ENCODE results near the gene LIMS2. TPM values are rescaled to one million over a fixed set of nuclear protein-coding genes. Genes with fewer than 3 reads are reported as not detected.

LIMS2 gene
- polyA plus RNA-seq, 1 experiment, result 46.1 TPM

- Histone ChIP-seq H3K36me3 (ENCODE audit: control insufficient read depth, insufficient read depth, low read length) (no peaks in the 10 kb centered on the region), H3K4me3 (ENCODE audit: low read depth, low read length) (no peak overlapping the region), H3K27me3 (ENCODE audit: control insufficient read depth, insufficient read depth, low read length) (no peaks in the 10 kb centered on the region)
- DNase-seq (ENCODE audit: low read depth), result no peak
- TF ChIP-seq CTCF (IDR thresholded peaks at IDR 0.05; ENCODE audit: insufficient read depth, low read depth, low read length), result no peak
- ChIA-PET POLR2A (no interaction called here), CTCF (interaction anchor here (0.9 to 2.0 kb wide), 3 partner anchors 13 to 39 kb away, joined by 4 to 6 read pairs (median 4); no protein-coding TSS in a partner anchor)
These were observed 64.0 kb downstream of the LIMS2 start for GRCh38 chr2:127611076-127611925.

GRCh38 chr2:127610561-127610960, 64.8 kb downstream of the LIMS2 start:
- ChIA-PET POLR2A (no interaction called here), CTCF (interaction anchor here (0.9 to 7.1 kb wide), 3 partner anchors 12 to 40 kb away, joined by 4 to 37 read pairs (median 6); no protein-coding TSS in a partner anchor)
- Histone ChIP-seq H3K4me3 (ENCODE audit: low read depth, low read length) (no peak overlapping the region), H3K36me3 (ENCODE audit: control insufficient read depth, insufficient read depth, low read length) (no peaks in the 10 kb centered on the region), H3K27me3 (ENCODE audit: control insufficient read depth, insufficient read depth, low read length) (no peaks in the 10 kb centered on the region)
- no peak for DNase-seq (ENCODE audit: low read depth)
- no peak for TF ChIP-seq CTCF (IDR thresholded peaks at IDR 0.05; ENCODE audit: insufficient read depth, low read depth, low read length)

GRCh38 chr2:127609818-127610217, 65.5 kb downstream of the LIMS2 start:
- no peak for TF ChIP-seq CTCF (IDR thresholded peaks at IDR 0.05; ENCODE audit: insufficient read depth, low read depth, low read length)
- H3K27me3 ChIP-seq (ENCODE audit: control insufficient read depth, insufficient read depth, low read length), result no peaks in the 10 kb centered on the region
- no peak for DNase-seq (ENCODE audit: low read depth)
- H3K4me3 ChIP-seq (ENCODE audit: low read depth, low read length), result no peak overlapping the region
- ChIA-PET POLR2A (no interaction called here), CTCF (interaction anchor here (7.1 kb wide), 1 partner anchor 18 kb away, joined by 37 read pairs; no protein-coding TSS in a partner anchor)
- H3K36me3 ChIP-seq (ENCODE audit: control insufficient read depth, insufficient read depth, low read length), result no peaks in the 10 kb centered on the region

- no peaks in the 10 kb centered on the region for H3K27me3 ChIP-seq (ENCODE audit: control insufficient read depth, insufficient read depth, low read length)
- no peak overlapping the region for H3K4me3 ChIP-seq (ENCODE audit: low read depth, low read length)
- CTCF ChIA-PET, result interaction anchor here (7.1 kb wide), 1 partner anchor 18 kb away, joined by 37 read pairs; no protein-coding TSS in a partner anchor
- DNase-seq (ENCODE audit: low read depth), result no peak
- no peak for TF ChIP-seq CTCF (IDR thresholded peaks at IDR 0.05; ENCODE audit: insufficient read depth, low read depth, low read length)
- POLR2A ChIA-PET, result no interaction called here
- H3K36me3 ChIP-seq (ENCODE audit: control insufficient read depth, insufficient read depth, low read length), result no peaks in the 10 kb centered on the region
These were observed 66.1 kb downstream of the LIMS2 start for GRCh38 chr2:127609031-127609751.

Measured in BJ (cell line).